Type B pancreatic cell (in vitro differentiated cells): Measurements from ENCODE around the gene ATF7IP2. TPM values are rescaled to one million over a fixed set of nuclear protein-coding genes. Genes with fewer than 3 reads are reported as not detected.
"Not testable (repeated sequence)": the region's sequence is repeated elsewhere in the genome, so short reads cannot be mapped to it uniquely, and the experiment has no call there.

Experiments used
- DNase-seq: peaks from one replicate; pipeline ENCODE4 v3.0.0; 2021; ENCODE audit warnings: mixed read lengths; ENCODE audit not compliant: unreplicated experiment; ENCODE audit errors: extremely low spot score
- H3K27ac Mint-ChIP-seq: 2 replicates; pipeline ENCODE4 v1.8.0; 2021; ENCODE audit warnings: mild to moderate bottlenecking, mixed read lengths
- H3K27me3 Mint-ChIP-seq: 2 replicates; pipeline ENCODE4 v1.8.0; 2021; ENCODE audit warnings: mixed read lengths
- H3K36me3 Mint-ChIP-seq: 2 replicates; pipeline ENCODE4 v1.8.0; 2021; ENCODE audit warnings: mixed read lengths
- H3K4me1 Mint-ChIP-seq: one replicate; pipeline ENCODE4 v1.8.0; 2021; ENCODE audit warnings: mixed read lengths; ENCODE audit not compliant: unreplicated experiment
- H3K4me3 Mint-ChIP-seq: 2 replicates; pipeline ENCODE4 v1.8.0; 2021; ENCODE audit warnings: mild to moderate bottlenecking, mixed read lengths
- H3K9me3 Mint-ChIP-seq: 2 replicates; pipeline ENCODE4 v1.8.0; 2021; ENCODE audit warnings: mixed read lengths
- total RNA-seq: library from RNA; stranded (reverse); gene quantifications from 2 replicates; pipeline ENCODE4 v1.2.1, GENCODE V29; 2021; ENCODE audit warnings: low replicate concordance
- TF ChIP-seq, protein P1 (sequence below): fragments of 200-600 bp; sonication (generic); conservative IDR thresholded peaks from 2 replicates; pipeline ENCODE4 v1.5.0; 2021; ENCODE audit warnings: antibody characterized with exemption, mild to moderate bottlenecking

ATF7IP2 gene
- total RNA-seq, 1 donor from 2014 or later: 27.5 TPM

DNA sequence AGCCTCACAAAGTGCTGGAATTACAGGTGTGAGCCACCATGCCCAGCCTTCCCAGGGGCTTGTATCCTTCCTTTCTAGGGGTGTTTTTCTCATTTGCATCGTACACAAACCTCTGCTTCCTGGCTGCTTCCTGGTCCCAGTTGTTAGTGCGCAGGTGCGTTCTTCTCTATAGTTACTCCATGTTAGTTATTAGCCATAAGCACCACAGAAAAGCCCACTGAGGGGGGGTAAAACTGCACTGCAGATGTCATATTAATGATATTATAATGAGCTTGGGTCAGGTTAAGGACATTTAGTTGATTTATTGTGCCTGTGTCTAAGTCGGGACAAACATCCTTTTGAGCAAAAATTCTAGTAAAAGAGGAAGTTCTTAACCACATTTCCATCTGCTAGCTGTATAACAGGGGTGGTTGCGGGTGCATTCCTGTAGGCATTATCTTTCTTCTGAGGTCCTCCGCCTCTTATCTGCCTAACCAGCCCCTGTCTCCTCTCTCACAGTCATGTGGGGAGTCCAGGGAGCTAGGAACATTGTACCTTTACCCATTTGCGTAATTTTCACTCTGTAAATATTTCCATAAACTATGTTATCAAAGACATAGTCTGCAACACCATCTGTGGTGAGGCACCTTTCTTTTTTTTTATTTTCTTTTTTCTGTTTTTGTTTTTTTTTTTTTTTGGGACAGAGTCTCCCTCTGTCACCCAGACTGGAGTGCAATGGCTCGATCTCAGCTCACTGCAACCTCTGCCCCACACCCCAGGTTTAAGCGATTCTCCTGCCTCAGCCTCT, 23.6 kb upstream of the ATF7IP2 start:
- no peak for DNase-seq
- Mint-ChIP-seq H3K9me3 (no peaks in the 10 kb centered on the region), H3K27me3 (no peaks in the 10 kb centered on the region), H3K4me1 (no peaks in the 10 kb centered on the region), H3K27ac (no peak overlapping the region), H3K36me3 (no peaks in the 10 kb centered on the region), H3K4me3 (no peak overlapping the region)
- TF ChIP-seq, protein P1, sequence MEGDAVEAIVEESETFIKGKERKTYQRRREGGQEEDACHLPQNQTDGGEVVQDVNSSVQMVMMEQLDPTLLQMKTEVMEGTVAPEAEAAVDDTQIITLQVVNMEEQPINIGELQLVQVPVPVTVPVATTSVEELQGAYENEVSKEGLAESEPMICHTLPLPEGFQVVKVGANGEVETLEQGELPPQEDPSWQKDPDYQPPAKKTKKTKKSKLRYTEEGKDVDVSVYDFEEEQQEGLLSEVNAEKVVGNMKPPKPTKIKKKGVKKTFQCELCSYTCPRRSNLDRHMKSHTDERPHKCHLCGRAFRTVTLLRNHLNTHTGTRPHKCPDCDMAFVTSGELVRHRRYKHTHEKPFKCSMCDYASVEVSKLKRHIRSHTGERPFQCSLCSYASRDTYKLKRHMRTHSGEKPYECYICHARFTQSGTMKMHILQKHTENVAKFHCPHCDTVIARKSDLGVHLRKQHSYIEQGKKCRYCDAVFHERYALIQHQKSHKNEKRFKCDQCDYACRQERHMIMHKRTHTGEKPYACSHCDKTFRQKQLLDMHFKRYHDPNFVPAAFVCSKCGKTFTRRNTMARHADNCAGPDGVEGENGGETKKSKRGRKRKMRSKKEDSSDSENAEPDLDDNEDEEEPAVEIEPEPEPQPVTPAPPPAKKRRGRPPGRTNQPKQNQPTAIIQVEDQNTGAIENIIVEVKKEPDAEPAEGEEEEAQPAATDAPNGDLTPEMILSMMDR: no peak

- H3K27ac Mint-ChIP-seq: not testable (repeated sequence)
Measured at GRCh38 chr16:10362864-10363197, 23.0 kb upstream of the ATF7IP2 start.

DNA sequence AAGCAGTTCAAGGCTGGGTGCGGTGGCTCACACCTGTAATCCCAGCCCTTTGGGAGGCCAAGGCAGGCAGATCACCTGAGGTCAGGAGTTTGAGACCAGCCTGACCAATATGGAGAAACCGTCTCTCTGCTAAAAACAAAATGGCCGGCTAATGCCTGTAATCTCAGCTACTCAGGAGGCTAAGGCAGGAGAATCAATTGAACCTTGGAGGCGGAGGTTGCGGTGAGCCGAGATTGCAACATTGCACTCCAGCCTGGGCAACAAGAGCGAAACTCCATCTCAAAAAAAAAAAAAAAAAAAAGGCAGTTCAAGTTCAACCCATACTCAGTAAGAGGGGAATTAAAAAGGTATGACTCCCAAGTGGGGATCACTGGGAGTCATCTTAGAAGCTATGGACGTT, 19.2 kb upstream of the ATF7IP2 start:
- H3K4me1 Mint-ChIP-seq: peaks cover 10% of the 10 kb centered on the region
- not testable (repeated sequence) for H3K4me3 Mint-ChIP-seq

More at GRCh38 chr16:10362864-10363197, 23.0 kb upstream of the ATF7IP2 start:
- DNase-seq, H3K27me3 Mint-ChIP-seq, H3K4me3 Mint-ChIP-seq, H3K36me3 Mint-ChIP-seq, H3K4me1 Mint-ChIP-seq, H3K9me3 Mint-ChIP-seq: not testable (repeated sequence)

GRCh38 chr16:10367616-10368188, 18.2 kb upstream of the ATF7IP2 start:
- no peaks in the 10 kb centered on the region for H3K9me3 Mint-ChIP-seq

More for the DNA sequence above, 19.2 kb upstream of the ATF7IP2 start:
- not testable (repeated sequence) for H3K27ac Mint-ChIP-seq, H3K27me3 Mint-ChIP-seq, H3K36me3 Mint-ChIP-seq, DNase-seq, H3K9me3 Mint-ChIP-seq

GRCh38 chr16:10368969-10369551, 16.8 kb upstream of the ATF7IP2 start:
- peaks cover 10% of the 10 kb centered on the region for H3K4me1 Mint-ChIP-seq
- no peak for DNase-seq

More at GRCh38 chr16:10367616-10368188, 18.2 kb upstream of the ATF7IP2 start:
- Mint-ChIP-seq H3K4me1 (peaks cover 10% of the 10 kb centered on the region), H3K27me3 (no peaks in the 10 kb centered on the region), H3K36me3 (no peaks in the 10 kb centered on the region), H3K4me3 (no peak overlapping the region), H3K27ac (no peak overlapping the region)
- TF ChIP-seq, protein P1: no peak
- DNase-seq: no peak

GRCh38 chr16:10370096-10370726, 15.7 kb upstream of the ATF7IP2 start:
- TF ChIP-seq, protein P1: no peak
- Mint-ChIP-seq H3K4me1 (peaks cover 10% of the 10 kb centered on the region), H3K4me3 (no peak overlapping the region), H3K27me3 (no peaks in the 10 kb centered on the region), H3K9me3 (no peaks in the 10 kb centered on the region), H3K36me3 (no peaks in the 10 kb centered on the region), H3K27ac (no peak overlapping the region)
- DNase-seq: no peak

More at GRCh38 chr16:10368969-10369551, 16.8 kb upstream of the ATF7IP2 start:
- Mint-ChIP-seq H3K27ac (no peak overlapping the region), H3K36me3 (no peaks in the 10 kb centered on the region), H3K4me3 (no peak overlapping the region), H3K27me3 (no peaks in the 10 kb centered on the region), H3K9me3 (no peaks in the 10 kb centered on the region)
- TF ChIP-seq, protein P1: no peak
